Ovary (tissue), 3 donors: Measurements from ENCODE around the gene MMP14.

Experiments used
- POLR2A ChIP-seq: fragments of 450-650 bp; IDR thresholded peaks from one replicate; pipeline ENCODE4 v1.6.1; 2017; ENCODE audit warnings: antibody characterized with exemption, mild to moderate bottlenecking, moderate library complexity
- TF ChIP-seq, protein P1 (sequence below), 3 donors: fragments of 450-650 bp in 2 of 3; fragments of 200-600 bp in 1 of 3; IDR thresholded peaks; one replicate each; pipeline versions ENCODE4 v1.5.1 to v1.8.0; 2016 to 2022; ENCODE audit warnings: antibody characterized with exemption in 3 of 3, mild to moderate bottlenecking in 1 of 3
- donor health status: DM: no; HTN: no; CAD: no.

DNA sequence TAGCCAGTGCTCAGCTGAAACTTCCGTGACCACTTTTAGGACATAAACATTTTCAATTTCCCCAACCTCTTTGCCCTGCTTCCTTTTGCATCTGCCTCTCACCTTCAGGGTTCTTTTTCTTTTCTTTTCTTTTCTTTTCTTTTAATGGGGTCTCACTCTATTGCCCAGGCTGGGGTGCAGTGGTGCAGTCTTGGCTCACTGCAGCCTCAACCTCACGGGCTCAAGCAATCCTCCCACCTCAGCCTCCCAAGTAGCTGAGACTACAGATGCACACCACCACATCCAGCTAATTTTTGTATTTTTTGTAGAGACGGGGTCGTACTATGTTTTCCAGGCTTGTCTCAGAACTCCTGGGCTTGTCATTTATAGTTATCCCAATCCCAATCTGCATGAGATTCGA is 30.5 kb downstream of the MMP14 start:
- no peak for TF ChIP-seq POLR2A
- TF ChIP-seq, protein P1, sequence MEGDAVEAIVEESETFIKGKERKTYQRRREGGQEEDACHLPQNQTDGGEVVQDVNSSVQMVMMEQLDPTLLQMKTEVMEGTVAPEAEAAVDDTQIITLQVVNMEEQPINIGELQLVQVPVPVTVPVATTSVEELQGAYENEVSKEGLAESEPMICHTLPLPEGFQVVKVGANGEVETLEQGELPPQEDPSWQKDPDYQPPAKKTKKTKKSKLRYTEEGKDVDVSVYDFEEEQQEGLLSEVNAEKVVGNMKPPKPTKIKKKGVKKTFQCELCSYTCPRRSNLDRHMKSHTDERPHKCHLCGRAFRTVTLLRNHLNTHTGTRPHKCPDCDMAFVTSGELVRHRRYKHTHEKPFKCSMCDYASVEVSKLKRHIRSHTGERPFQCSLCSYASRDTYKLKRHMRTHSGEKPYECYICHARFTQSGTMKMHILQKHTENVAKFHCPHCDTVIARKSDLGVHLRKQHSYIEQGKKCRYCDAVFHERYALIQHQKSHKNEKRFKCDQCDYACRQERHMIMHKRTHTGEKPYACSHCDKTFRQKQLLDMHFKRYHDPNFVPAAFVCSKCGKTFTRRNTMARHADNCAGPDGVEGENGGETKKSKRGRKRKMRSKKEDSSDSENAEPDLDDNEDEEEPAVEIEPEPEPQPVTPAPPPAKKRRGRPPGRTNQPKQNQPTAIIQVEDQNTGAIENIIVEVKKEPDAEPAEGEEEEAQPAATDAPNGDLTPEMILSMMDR (IDR thresholded peaks at IDR 0.05) = no peak
